HEK293 (cell line): Measurements from ENCODE around the gene ZNF292.

ENCODE experiments used
- CTCF ChIA-PET: fragments of 350-600 bp; formaldehyde crosslinking; extraction: SDS; loops from one replicate; lab custom pipeline; 2021; ENCODE audit warnings: antibody characterized with exemption; lab: Yijun Ruan, JAX
- POLR2A ChIA-PET: fragments of 300-600 bp; formaldehyde crosslinking; extraction: SDS; loops from one replicate; lab custom pipeline; 2020; ENCODE audit warnings: antibody characterized with exemption, inconsistent platforms; lab: Yijun Ruan, JAX
- H3K27ac ChIP-seq: fragments of 200-500 bp; sonication (Bioruptor generic); 2 replicates; pipeline ENCODE4 v1.5.1; 2014; ENCODE audit warnings: low read depth, low read length, control low read depth, inconsistent platforms; ENCODE audit errors: extremely low read depth
- H3K36me3 ChIP-seq, 2 experiments: fragments of 200-500 bp in 1 of 2; sonication (Bioruptor generic) in 1 of 2; 1 replicate in 1 of 2; 2 replicates in 1 of 2; pipeline ENCODE4 v1.5.1; 2014 to 2017; ENCODE audit warnings: inconsistent platforms in 2 of 2, low read length in 2 of 2; ENCODE audit not compliant: control insufficient read depth in 2 of 2, insufficient read depth in 1 of 2
- H3K4me1 ChIP-seq: fragments of 200-500 bp; sonication (Bioruptor generic); 2 replicates; pipeline ENCODE4 v1.5.1; 2014; ENCODE audit warnings: mild to moderate bottlenecking, low read length, inconsistent platforms; ENCODE audit not compliant: control insufficient read depth, insufficient read depth
- H3K4me3 ChIP-seq: 2 replicates; pipeline ENCODE4 v1.5.1; 2011; ENCODE audit warnings: low read depth, mild to moderate bottlenecking, control low read depth, low read length, moderate library complexity
- H3K9me3 ChIP-seq: fragments of 200-500 bp; sonication (Bioruptor generic); 2 replicates; pipeline ENCODE4 v1.5.1; 2014; ENCODE audit warnings: low read depth, low read length, inconsistent platforms; ENCODE audit not compliant: control insufficient read depth, insufficient read depth
- BCL6B ChIP-seq: fragments of 450-650 bp; formaldehyde crosslinking; IDR thresholded peaks from 2 replicates; pipeline ENCODE4 v1.5.1; 2017; ENCODE audit warnings: missing biosample characterization, missing genetic modification characterization
- EGR2 ChIP-seq: fragments of 450-650 bp; formaldehyde crosslinking; IDR thresholded peaks from 2 replicates; pipeline ENCODE4 v1.5.1; 2016; ENCODE audit warnings: low read depth, missing biosample characterization, missing genetic modification characterization
- MYNN ChIP-seq: fragments of 450-650 bp; formaldehyde crosslinking; IDR thresholded peaks from 2 replicates; pipeline ENCODE4 v1.5.1; 2016; ENCODE audit warnings: missing biosample characterization, missing genetic modification characterization, borderline replicate concordance
- PATZ1 ChIP-seq: fragments of 450-650 bp; formaldehyde crosslinking; IDR thresholded peaks from 2 replicates; pipeline ENCODE4 v1.5.1; 2016; ENCODE audit warnings: missing biosample characterization, missing genetic modification characterization
- SCRT1 ChIP-seq: fragments of 450-650 bp; formaldehyde crosslinking; IDR thresholded peaks from 2 replicates; pipeline ENCODE4 v1.5.1; 2016; ENCODE audit warnings: missing biosample characterization, missing genetic modification characterization, borderline replicate concordance
- ZBTB11 ChIP-seq: fragments of 450-650 bp; formaldehyde crosslinking; conservative IDR thresholded peaks from 2 replicates; pipeline ENCODE4 v1.5.1; 2016; ENCODE audit warnings: low read depth, missing biosample characterization, missing genetic modification characterization
- ZBTB7A ChIP-seq: fragments of 450-650 bp; formaldehyde crosslinking; IDR thresholded peaks from 2 replicates; pipeline ENCODE4 v1.5.1; 2016; ENCODE audit warnings: low read depth, missing biosample characterization, missing genetic modification characterization
- ZFHX2 ChIP-seq: fragments of 450-650 bp; formaldehyde crosslinking; conservative IDR thresholded peaks from 2 replicates; pipeline ENCODE4 v1.5.1; 2016; ENCODE audit warnings: missing biosample characterization, missing genetic modification characterization
- ZFP41 ChIP-seq: fragments of 450-650 bp; formaldehyde crosslinking; IDR thresholded peaks from 2 replicates; pipeline ENCODE4 v1.5.1; 2016; ENCODE audit warnings: missing biosample characterization, missing genetic modification characterization, borderline replicate concordance
- ZNF148 ChIP-seq: fragments of 450-650 bp; formaldehyde crosslinking; IDR thresholded peaks from 2 replicates; pipeline ENCODE4 v1.5.0; 2017; ENCODE audit warnings: missing biosample characterization, missing genetic modification characterization, borderline replicate concordance
- ZNF214 ChIP-seq: fragments of 450-650 bp; formaldehyde crosslinking; IDR thresholded peaks from 2 replicates; pipeline ENCODE4 v1.5.1; 2017; ENCODE audit warnings: missing biosample characterization, mild to moderate bottlenecking, missing genetic modification characterization, borderline replicate concordance
- ZNF274 ChIP-seq, 2 experiments: fragments of 200-500 bp in 1 of 2; fragments of 450-650 bp in 1 of 2; sonication (Bioruptor generic) in 1 of 2; formaldehyde crosslinking in 1 of 2; IDR thresholded peaks; 2 replicates each; pipeline versions ENCODE4 v1.5.1 to v1.6.1; 2014 to 2016; ENCODE audit warnings: borderline replicate concordance in 1 of 2, inconsistent platforms in 1 of 2, low read length in 1 of 2, missing biosample characterization in 1 of 2, missing genetic modification characterization in 1 of 2
- ZNF311 ChIP-seq: fragments of 450-650 bp; formaldehyde crosslinking; IDR thresholded peaks from 2 replicates; pipeline ENCODE4 v1.5.1; 2017; ENCODE audit warnings: missing biosample characterization, missing genetic modification characterization, borderline replicate concordance
- ZNF391 ChIP-seq: fragments of 450-650 bp; formaldehyde crosslinking; IDR thresholded peaks from 2 replicates; pipeline ENCODE4 v1.5.1; 2016; ENCODE audit warnings: low read depth, missing biosample characterization, missing genetic modification characterization, borderline replicate concordance
- ZNF433 ChIP-seq: fragments of 450-650 bp; formaldehyde crosslinking; IDR thresholded peaks from 2 replicates; pipeline ENCODE4 v1.5.1; 2016; ENCODE audit warnings: missing biosample characterization, missing genetic modification characterization, low read depth
- ZNF510 ChIP-seq: fragments of 450-650 bp; formaldehyde crosslinking; IDR thresholded peaks from 2 replicates; pipeline ENCODE4 v1.5.1; 2018; ENCODE audit warnings: mild to moderate bottlenecking, missing genetic modification characterization, missing biosample characterization; ENCODE audit not compliant: insufficient replicate concordance
- ZNF549 ChIP-seq: fragments of 450-650 bp; IDR thresholded peaks from 2 replicates; pipeline ENCODE4 v1.5.1; 2018; ENCODE audit warnings: missing biosample characterization, missing genetic modification characterization, mild to moderate bottlenecking, inconsistent platforms, moderate library complexity
- ZNF555 ChIP-seq: fragments of 450-650 bp; formaldehyde crosslinking; conservative IDR thresholded peaks from 2 replicates; pipeline ENCODE4 v1.5.1; 2017; ENCODE audit warnings: missing biosample characterization, mild to moderate bottlenecking, missing genetic modification characterization, inconsistent platforms
- ZNF585B ChIP-seq: fragments of 450-650 bp; formaldehyde crosslinking; IDR thresholded peaks from 2 replicates; pipeline ENCODE4 v1.5.1; 2016; ENCODE audit warnings: missing biosample characterization, missing genetic modification characterization
- ZNF600 ChIP-seq: fragments of 450-650 bp; formaldehyde crosslinking; IDR thresholded peaks from 2 replicates; pipeline ENCODE4 v1.5.1; 2016; ENCODE audit warnings: missing biosample characterization, missing genetic modification characterization
- ZNF660 ChIP-seq: fragments of 450-650 bp; IDR thresholded peaks from 2 replicates; pipeline ENCODE4 v1.5.1; 2018; ENCODE audit warnings: missing biosample characterization, mild to moderate bottlenecking, missing genetic modification characterization
- ZNF76 ChIP-seq: fragments of 450-650 bp; formaldehyde crosslinking; IDR thresholded peaks from 2 replicates; pipeline ENCODE4; 2016; ENCODE audit warnings: low read depth, missing biosample characterization, missing genetic modification characterization, borderline replicate concordance
- ZNF776 ChIP-seq: fragments of 450-650 bp; formaldehyde crosslinking; IDR thresholded peaks from 2 replicates; pipeline ENCODE4 v1.5.0; 2017; ENCODE audit warnings: missing biosample characterization, missing genetic modification characterization, borderline replicate concordance

Gene ZNF292

GRCh38 chr6:87225511-87225910, 70.1 kb downstream of the ZNF292 start:
- Histone ChIP-seq H3K4me1 (no peaks in the 10 kb centered on the region), H3K9me3 (no peaks in the 10 kb centered on the region), H3K4me3 (no peak overlapping the region), H3K36me3 (peaks cover 43 to 74% of the 10 kb centered on the region in 2 experiments), H3K27ac (no peak overlapping the region)
- CTCF ChIA-PET: interaction anchor here (0.7 kb wide), 1 partner anchor 22 kb away, joined by 3 read pairs; no protein-coding TSS in a partner anchor
- POLR2A ChIA-PET: no interaction called here
- TF ChIP-seq ZNF311: no peak
- no peak for TF ChIP-seq SCRT1 (tag by site-specific recombination)
- no peak for TF ChIP-seq ZNF776 (tag by site-specific recombination)
- no peak for TF ChIP-seq ZFHX2 (tag by site-specific recombination)
- no peak for TF ChIP-seq ZNF549
- no peak for TF ChIP-seq ZNF510 (tag by site-specific recombination)
- no peak for TF ChIP-seq ZNF391 (tag by site-specific recombination)
- TF ChIP-seq ZBTB7A (tag by site-specific recombination): no peak
- TF ChIP-seq ZNF148 (tag by site-specific recombination): no peak
- no peak for TF ChIP-seq MYNN

- TF ChIP-seq ZFP41 (no peak), BCL6B (tag by site-specific recombination) (no peak), PATZ1 (tag by site-specific recombination) (no peak), ZNF585B (no peak), ZNF600 (no peak), EGR2 (tag by site-specific recombination) (no peak), ZNF555 (no peak)
- Histone ChIP-seq H3K4me1 (no peaks in the 10 kb centered on the region), H3K9me3 (no peaks in the 10 kb centered on the region), H3K4me3 (no peak overlapping the region), H3K36me3 (peaks cover 43 to 70% of the 10 kb centered on the region in 2 experiments), H3K27ac (no peak overlapping the region)
- POLR2A ChIA-PET: no interaction called here
- CTCF ChIA-PET: interaction anchor here (0.7 kb wide), 2 partner anchors 23 to 481 kb away, joined by 3 read pairs; no protein-coding TSS in a partner anchor
Measured at GRCh38 chr6:87225937-87226336, 70.6 kb downstream of the ZNF292 start.

GRCh38 chr6:87230801-87231200, 75.4 kb downstream of the ZNF292 start:
- H3K36me3 ChIP-seq: peaks cover 19 to 34% of the 10 kb centered on the region in 2 experiments; a peak in 2 of 3 replicates
- no peaks in the 10 kb centered on the region for H3K9me3 ChIP-seq
- CTCF ChIA-PET: no interaction called here
- H3K27ac ChIP-seq: no peak overlapping the region
- H3K4me3 ChIP-seq: no peak overlapping the region
- no peaks in the 10 kb centered on the region for H3K4me1 ChIP-seq
- POLR2A ChIA-PET: no interaction called here
- no peak for TF ChIP-seq ZNF274 (IDR thresholded peaks at IDR 0.05; ENCODE audit: low read length)
- TF ChIP-seq ZNF274 (tag by site-specific recombination; IDR thresholded peaks at IDR 0.05; ENCODE audit: borderline replicate concordance): no peak
- TF ChIP-seq ZNF660 (tag by site-specific recombination): no peak
- no peak for TF ChIP-seq ZBTB11
- TF ChIP-seq ZNF433 (tag by site-specific recombination): no peak
- TF ChIP-seq ZNF76 (tag by site-specific recombination): no peak
- TF ChIP-seq ZNF214 (tag by site-specific recombination): no peak
